Hepatocyte (in vitro differentiated cells): ENCODE measurements around the gene RASAL2. TPM values are rescaled to one million over a fixed set of nuclear protein-coding genes. Genes with fewer than 3 reads are reported as not detected.

Experiments used
- DNase-seq: peaks from one replicate; pipeline ENCODE4 v3.0.0-alpha.2; 2016; ENCODE audit warnings: low spot score
- H2AFZ ChIP-seq: fragments of 200-600 bp; sonication (generic); 2 replicates; pipeline ENCODE4 v1.6.0; 2016; ENCODE audit warnings: antibody characterized with exemption, mild to moderate bottlenecking
- H3K27ac ChIP-seq: fragments of 200-600 bp; sonication (generic); 2 replicates; pipeline ENCODE4 v1.5.1; 2016; ENCODE audit warnings: mild to moderate bottlenecking
- H3K27me3 ChIP-seq: fragments of 200-600 bp; sonication (generic); 2 replicates; pipeline ENCODE4 v1.6.1; 2016
- H3K36me3 ChIP-seq: fragments of 200-600 bp; sonication (generic); replicated peaks from 2 replicates; pipeline ENCODE4 v1.5.1; 2016; ENCODE audit warnings: low read depth; ENCODE audit not compliant: insufficient read depth
- H3K4me1 ChIP-seq: fragments of 200-600 bp; sonication (generic); 2 replicates; pipeline ENCODE4 v1.5.1; 2016; ENCODE audit warnings: mild to moderate bottlenecking, moderate library complexity; ENCODE audit not compliant: insufficient read depth
- H3K4me2 ChIP-seq: fragments of 200-600 bp; sonication (generic); 2 replicates; pipeline ENCODE4 v1.6.0; 2016
- H3K4me3 ChIP-seq: fragments of 200-600 bp; sonication (generic); 2 replicates; pipeline ENCODE4 v1.5.1; 2016; ENCODE audit warnings: mild to moderate bottlenecking
- H3K79me2 ChIP-seq: fragments of 200-600 bp; sonication (generic); 2 replicates; pipeline ENCODE4 v1.6.0; 2017; ENCODE audit warnings: mild to moderate bottlenecking
- H3K9me2 ChIP-seq: fragments of 200-600 bp; sonication (generic); replicated peaks from 2 replicates; pipeline ENCODE4 v1.6.0; 2017; ENCODE audit warnings: mild to moderate bottlenecking; ENCODE audit not compliant: insufficient read depth
- H3K9me3 ChIP-seq: fragments of 200-600 bp; sonication (generic); 2 replicates; pipeline ENCODE4 v1.5.1; 2016; ENCODE audit warnings: low read depth, mild to moderate bottlenecking
- H4K20me1 ChIP-seq: fragments of 200-600 bp; sonication (generic); 2 replicates; pipeline ENCODE4 v1.6.0; 2016; ENCODE audit warnings: mild to moderate bottlenecking; ENCODE audit not compliant: insufficient read depth, poor library complexity, severe bottlenecking
- EZH2 ChIP-seq: fragments of 200-600 bp; sonication (generic); IDR thresholded peaks from 2 replicates; pipeline ENCODE4 v1.6.1; 2016; ENCODE audit warnings: antibody characterized with exemption, mild to moderate bottlenecking, borderline replicate concordance
- EZH2phosphoT487 ChIP-seq: fragments of 200-600 bp; sonication (generic); IDR thresholded peaks from one replicate; pipeline ENCODE4 v1.6.1; 2018; ENCODE audit warnings: antibody characterized with exemption, mild to moderate bottlenecking, low read depth, moderate library complexity; ENCODE audit not compliant: unreplicated experiment, severe bottlenecking
- WGBS: methylation state at CpG from one replicate; pipeline ENCODE4 v1.1.6; 2016; ENCODE audit warnings: low lambda C conversion rate; ENCODE audit errors: missing lambda C conversion rate; 5-methylcytosine and 5-hydroxymethylcytosine counted together
- polyA plus RNA-seq: library from polyadenylated mRNA; unstranded; fragments of >200 nt; fragmentation: Nextera tagmentation; extraction: Ambion mirVana; gene quantifications from 2 replicates; pipeline ENCODE4 v1.2.1, GENCODE V29; 2016
- total RNA-seq: library from RNA; depleted of rRNA; stranded (reverse); fragments of >200 nt; gene quantifications from 2 replicates; pipeline ENCODE4 v1.2.3, GENCODE V29; 2014
- TF ChIP-seq, protein P1 (sequence below): fragments of 200-600 bp; sonication (generic); IDR thresholded peaks from 2 replicates; pipeline ENCODE4 v1.5.1; 2016; ENCODE audit warnings: antibody characterized with exemption, mild to moderate bottlenecking; ENCODE audit not compliant: poor library complexity

Gene RASAL2
- total RNA-seq (23.8 and 24.0 TPM in 2 replicates), polyA plus RNA-seq (8.7 and 14.5 TPM in 2 replicates)

DNA sequence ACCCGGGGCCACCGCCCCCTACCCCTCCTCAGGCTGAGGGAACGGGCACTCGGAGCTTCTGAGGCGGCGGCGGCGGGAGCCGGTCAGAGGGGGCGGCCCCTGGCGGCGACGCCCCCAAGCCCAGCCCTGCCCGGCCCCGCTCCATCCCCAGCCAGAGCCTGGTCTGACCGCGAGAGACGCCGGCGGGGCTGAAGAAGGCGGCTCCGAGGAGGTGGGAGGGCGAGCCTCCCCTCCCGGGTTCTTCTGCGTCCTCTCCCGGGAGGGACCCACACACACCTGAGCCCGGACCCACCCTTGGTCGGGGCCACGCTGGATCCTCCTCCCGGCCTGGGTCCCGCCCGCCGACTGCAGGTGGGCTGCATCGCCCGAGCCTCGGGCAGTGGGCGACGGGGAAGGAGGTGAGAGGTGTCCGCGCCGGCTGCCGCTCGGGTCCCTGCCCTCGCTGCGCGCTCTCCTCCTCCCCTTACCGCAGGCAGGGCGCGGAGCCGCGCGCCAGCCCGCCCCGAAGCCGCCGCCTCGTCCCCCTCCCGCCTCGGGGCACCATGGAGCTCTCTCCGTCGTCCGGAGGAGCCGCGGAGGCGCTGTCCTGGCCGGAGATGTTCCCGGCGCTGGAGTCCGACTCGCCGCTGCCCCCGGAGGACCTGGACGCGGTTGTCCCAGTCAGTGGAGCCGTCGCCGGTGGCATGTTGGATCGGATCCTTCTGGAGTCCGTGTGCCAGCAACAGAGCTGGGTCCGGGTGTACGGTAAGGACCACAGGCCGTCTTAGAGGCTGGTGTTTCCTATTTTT, at the start of gene RASAL2:
RASAL2 (plus strand) TSS at position 154 of the 788 bp plus-strand sequence; CDS start at position 543, 389 bp downstream.
- H3K9me3 ChIP-seq: no peaks in the 10 kb centered on the region
- peak within 1 kb of the TSS; percentile 80 for H2AFZ ChIP-seq
- peak; percentile 87 for DNase-seq
- peak within 1 kb of the TSS; percentile 92 for H3K4me3 ChIP-seq
- no peaks in the 10 kb centered on the region for H3K36me3 ChIP-seq
- H3K9me2 ChIP-seq: no peaks in the 10 kb centered on the region
- peak within 1 kb of the TSS; percentile 84 for H3K4me2 ChIP-seq
- H3K4me1 ChIP-seq: peaks cover 44% of the 10 kb centered on the region
- peaks cover 5% of the 10 kb centered on the region for H4K20me1 ChIP-seq
- peak within 1 kb of the TSS; percentile 97 for H3K27ac ChIP-seq
- TF ChIP-seq, protein P1, sequence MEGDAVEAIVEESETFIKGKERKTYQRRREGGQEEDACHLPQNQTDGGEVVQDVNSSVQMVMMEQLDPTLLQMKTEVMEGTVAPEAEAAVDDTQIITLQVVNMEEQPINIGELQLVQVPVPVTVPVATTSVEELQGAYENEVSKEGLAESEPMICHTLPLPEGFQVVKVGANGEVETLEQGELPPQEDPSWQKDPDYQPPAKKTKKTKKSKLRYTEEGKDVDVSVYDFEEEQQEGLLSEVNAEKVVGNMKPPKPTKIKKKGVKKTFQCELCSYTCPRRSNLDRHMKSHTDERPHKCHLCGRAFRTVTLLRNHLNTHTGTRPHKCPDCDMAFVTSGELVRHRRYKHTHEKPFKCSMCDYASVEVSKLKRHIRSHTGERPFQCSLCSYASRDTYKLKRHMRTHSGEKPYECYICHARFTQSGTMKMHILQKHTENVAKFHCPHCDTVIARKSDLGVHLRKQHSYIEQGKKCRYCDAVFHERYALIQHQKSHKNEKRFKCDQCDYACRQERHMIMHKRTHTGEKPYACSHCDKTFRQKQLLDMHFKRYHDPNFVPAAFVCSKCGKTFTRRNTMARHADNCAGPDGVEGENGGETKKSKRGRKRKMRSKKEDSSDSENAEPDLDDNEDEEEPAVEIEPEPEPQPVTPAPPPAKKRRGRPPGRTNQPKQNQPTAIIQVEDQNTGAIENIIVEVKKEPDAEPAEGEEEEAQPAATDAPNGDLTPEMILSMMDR: peak; percentile 29
- TF ChIP-seq EZH2phosphoT487: no peak
- 1% methylated on average over 31 of the region's 82 CpGs for WGBS
- peaks cover 54% of the 10 kb centered on the region for H3K79me2 ChIP-seq
- no peaks in the 10 kb centered on the region for H3K27me3 ChIP-seq

DNA sequence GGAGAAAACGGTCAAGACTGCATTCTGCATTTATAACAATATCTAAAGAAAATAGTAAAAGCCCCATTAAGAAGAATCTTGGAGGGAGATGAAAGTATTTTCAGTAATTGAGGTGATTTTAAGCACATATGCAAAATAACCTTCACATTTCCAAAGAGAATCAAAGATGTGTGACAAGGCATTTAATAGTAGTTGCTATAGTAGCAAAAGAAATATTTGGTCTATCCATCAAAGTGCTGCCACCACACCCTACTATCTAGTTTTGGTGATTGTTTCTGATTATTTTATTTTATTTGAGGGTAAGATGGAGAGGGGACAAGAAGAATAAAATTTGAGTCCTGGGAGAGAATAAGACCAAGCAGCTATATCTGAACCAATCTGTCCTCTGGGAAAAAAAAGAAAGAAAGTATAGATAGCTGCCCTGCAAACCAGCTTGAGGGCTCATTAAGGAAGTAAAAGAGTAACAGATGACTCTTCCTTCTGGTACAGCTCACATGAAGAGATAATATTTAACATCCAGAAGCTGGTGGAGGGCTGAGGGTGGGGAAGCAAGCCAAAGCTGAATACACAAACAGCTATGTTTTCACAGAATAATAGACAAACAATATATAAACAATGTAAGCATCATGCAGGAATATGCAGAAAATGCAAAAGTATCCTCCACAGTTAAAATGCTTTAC, 47.2 kb upstream of the RASAL2 start:
- Histone ChIP-seq H3K9me2 (no peaks in the 10 kb centered on the region), H3K27me3 (no peaks in the 10 kb centered on the region), H4K20me1 (no peaks in the 10 kb centered on the region), H3K4me2 (peak overlapping the region; percentile 3), H2AFZ (no peak overlapping the region), H3K79me2 (no peaks in the 10 kb centered on the region), H3K27ac (peak overlapping the region; percentile 20), H3K9me3 (no peaks in the 10 kb centered on the region), H3K36me3 (no peaks in the 10 kb centered on the region), H3K4me1 (peaks cover 3% of the 10 kb centered on the region), H3K4me3 (no peak overlapping the region)
- TF ChIP-seq EZH2phosphoT487 (no peak), EZH2 (no peak)
- TF ChIP-seq, protein P1: no peak
- WGBS: 50% methylated on average over 1 of the region's 1 CpG
- DNase-seq: no peak

DNA sequence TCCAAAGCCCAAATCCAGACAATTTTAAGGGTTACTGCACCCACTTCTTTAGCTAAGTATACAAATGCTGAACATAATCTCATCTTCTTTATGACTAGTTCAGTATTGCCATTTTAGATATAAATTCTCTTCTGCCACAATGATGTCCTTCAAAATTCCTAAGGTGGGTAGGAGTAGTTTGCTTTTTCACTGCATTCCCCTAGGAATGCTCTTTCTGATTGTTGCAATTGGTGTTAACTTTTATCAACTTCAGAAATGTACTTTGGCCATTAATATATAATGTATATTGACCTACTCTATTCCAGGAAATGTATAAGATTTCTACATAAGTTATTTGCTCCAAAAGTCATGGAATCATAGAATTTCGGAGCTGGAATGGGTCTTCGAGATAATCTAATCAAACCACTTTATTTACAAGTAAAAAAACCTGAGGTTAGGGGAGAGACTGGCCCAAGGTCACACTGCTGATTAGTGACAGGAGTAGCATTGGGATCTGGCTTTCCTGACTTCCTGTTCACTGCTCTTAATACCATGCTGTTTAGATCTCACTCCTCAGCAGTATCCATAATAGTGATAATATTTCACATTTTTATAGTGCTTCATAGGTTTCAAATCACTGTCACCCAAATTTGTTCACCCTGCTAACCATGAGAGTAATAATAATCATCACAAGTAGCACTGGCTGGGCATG, 46.4 kb upstream of the RASAL2 start:
- DNase-seq: no peak
- H3K27ac ChIP-seq: peak overlapping the region; percentile 20
- 56% methylated on average over 2 of the region's 2 CpGs for WGBS
- peaks cover 8% of the 10 kb centered on the region for H3K4me1 ChIP-seq
- no peaks in the 10 kb centered on the region for H3K27me3 ChIP-seq
- H4K20me1 ChIP-seq: no peaks in the 10 kb centered on the region
- H3K79me2 ChIP-seq: no peaks in the 10 kb centered on the region
- H3K36me3 ChIP-seq: no peaks in the 10 kb centered on the region
- H3K4me3 ChIP-seq: no peak overlapping the region
- H3K9me2 ChIP-seq: no peaks in the 10 kb centered on the region
- no peak overlapping the region for H2AFZ ChIP-seq
- H3K9me3 ChIP-seq: no peaks in the 10 kb centered on the region
- TF ChIP-seq EZH2phosphoT487: no peak
- no peak for TF ChIP-seq EZH2
- TF ChIP-seq, protein P1: no peak
- H3K4me2 ChIP-seq: no peak overlapping the region
